D721Med (cell line): ENCODE results near the gene SPTB.

Experiments
- DNase-seq: peaks from one replicate; pipeline ENCODE4 v3.0.0; 2011; ENCODE audit warnings: low spot score; ENCODE audit not compliant: insufficient read length
- FAIRE-seq: peaks from 2 replicates; lab custom pipeline; 2011; peaks lifted over from hg19 to GRCh38; lab: Jason Lieb, UNC
- TF ChIP-seq, protein P1 (sequence below): IDR thresholded peaks from 2 replicates; pipeline ENCODE4 v1.5.1; 2012; ENCODE audit warnings: mild to moderate bottlenecking, control low read depth; ENCODE audit not compliant: insufficient read depth; ENCODE audit errors: missing control alignments

The SPTB gene

DNA sequence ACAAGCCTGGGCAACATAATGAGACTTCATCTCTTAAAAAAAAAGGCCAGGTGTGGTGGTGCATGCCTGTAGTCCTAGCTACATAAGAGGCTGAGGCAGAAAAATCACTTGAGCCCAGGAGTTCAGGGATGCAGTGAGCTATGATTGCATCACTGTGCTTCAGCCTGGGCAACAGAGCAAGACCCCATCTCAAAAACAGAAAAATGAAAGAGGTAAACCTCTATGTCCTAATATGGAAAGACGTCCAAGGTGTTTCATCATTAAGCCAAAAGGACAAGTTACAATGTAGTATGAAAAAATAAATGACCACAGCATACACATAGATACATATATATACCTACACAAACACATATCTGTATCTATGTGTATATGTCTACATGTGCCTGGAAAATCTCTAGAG is 15.4 kb downstream of the SPTB start:
- TF ChIP-seq, protein P1, sequence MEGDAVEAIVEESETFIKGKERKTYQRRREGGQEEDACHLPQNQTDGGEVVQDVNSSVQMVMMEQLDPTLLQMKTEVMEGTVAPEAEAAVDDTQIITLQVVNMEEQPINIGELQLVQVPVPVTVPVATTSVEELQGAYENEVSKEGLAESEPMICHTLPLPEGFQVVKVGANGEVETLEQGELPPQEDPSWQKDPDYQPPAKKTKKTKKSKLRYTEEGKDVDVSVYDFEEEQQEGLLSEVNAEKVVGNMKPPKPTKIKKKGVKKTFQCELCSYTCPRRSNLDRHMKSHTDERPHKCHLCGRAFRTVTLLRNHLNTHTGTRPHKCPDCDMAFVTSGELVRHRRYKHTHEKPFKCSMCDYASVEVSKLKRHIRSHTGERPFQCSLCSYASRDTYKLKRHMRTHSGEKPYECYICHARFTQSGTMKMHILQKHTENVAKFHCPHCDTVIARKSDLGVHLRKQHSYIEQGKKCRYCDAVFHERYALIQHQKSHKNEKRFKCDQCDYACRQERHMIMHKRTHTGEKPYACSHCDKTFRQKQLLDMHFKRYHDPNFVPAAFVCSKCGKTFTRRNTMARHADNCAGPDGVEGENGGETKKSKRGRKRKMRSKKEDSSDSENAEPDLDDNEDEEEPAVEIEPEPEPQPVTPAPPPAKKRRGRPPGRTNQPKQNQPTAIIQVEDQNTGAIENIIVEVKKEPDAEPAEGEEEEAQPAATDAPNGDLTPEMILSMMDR: no peak
- no peak for FAIRE-seq
- DNase-seq: no peak

- DNase-seq: no peak
- TF ChIP-seq, protein P1: no peak
- FAIRE-seq: no peak
Measured at GRCh38 chr14:64861916-64862315, 17.8 kb downstream of the SPTB start.

DNA sequence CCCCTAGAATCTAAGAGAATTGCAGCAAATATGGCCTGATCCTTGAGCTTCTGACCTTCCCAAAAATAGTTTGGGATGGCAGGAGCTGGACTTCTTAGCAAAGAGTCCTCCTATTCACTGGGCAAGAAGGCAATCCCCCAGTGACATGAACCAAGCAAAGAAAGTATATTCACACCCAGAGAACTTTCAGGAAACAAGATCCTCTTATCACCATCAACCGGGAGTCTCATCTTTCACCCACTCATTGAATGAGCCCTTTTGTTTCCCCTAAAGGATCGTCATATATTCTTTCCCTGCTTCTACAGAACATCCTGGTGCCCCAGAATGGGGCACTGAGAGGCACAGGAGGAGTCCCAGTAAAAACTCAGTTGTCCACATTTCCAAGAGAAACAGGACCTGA is 19.7 kb downstream of the SPTB start:
- no peak for DNase-seq
- no peak for FAIRE-seq
- TF ChIP-seq, protein P1: no peak

GRCh38 chr14:64857979-64858744 is 21.5 kb downstream of the SPTB start:
- no peak for FAIRE-seq
- DNase-seq: no peak
- TF ChIP-seq, protein P1: no peak

GRCh38 chr14:64856529-64857445 is 22.9 kb downstream of the SPTB start:
- TF ChIP-seq, protein P1: no peak
- FAIRE-seq: no peak
- DNase-seq: no peak

DNA sequence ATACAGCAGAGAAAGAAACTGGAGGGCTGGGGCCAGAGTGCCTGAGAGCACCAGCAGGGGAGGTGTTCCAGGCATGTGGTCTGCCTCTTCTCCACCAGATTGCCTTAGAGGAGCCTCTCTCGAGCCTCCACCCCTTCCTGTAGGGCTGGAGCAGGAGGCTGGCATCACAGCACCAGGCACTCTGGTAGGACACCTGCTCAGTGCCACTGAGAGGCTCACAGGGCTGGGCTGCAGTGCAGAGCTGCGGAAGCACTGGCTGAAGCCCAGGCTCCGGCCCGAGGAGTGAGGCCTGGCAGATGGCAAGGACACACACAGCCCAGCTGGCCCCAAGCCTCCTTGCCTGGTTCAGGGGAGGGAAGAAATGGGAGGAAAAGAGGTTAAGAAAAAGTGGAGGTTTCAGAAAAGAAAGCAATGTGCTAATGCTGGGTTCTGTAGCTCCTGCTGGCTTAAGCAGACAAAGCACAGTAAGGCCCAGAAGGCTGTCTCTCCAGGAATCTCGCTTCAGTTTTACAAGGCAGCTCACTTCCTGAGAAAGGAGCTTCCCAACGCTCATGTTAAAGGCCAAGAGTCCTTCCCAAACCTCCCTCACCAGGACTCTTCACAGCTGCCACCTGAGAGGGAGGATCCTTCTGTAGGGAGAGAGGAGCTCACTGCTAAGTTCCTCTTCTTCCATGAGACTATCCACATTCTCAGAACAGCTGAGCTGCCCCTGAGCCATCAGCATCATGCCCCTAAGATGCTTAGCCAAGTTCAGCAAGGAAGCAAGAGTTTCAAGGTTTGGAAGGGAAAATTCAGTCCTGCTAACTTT is 23.8 kb downstream of the SPTB start:
- TF ChIP-seq, protein P1: no peak
- no peak for FAIRE-seq
- DNase-seq: no peak
